COLO668 (cell line): Measurements from ENCODE around the gene ERC1.

ENCODE experiments used
- DNase-seq: peaks from one replicate; lab custom pipeline; 2025; ENCODE audit not compliant: unreplicated experiment; lab: John Stamatoyannopoulos, UW

ERC1 gene

DNA sequence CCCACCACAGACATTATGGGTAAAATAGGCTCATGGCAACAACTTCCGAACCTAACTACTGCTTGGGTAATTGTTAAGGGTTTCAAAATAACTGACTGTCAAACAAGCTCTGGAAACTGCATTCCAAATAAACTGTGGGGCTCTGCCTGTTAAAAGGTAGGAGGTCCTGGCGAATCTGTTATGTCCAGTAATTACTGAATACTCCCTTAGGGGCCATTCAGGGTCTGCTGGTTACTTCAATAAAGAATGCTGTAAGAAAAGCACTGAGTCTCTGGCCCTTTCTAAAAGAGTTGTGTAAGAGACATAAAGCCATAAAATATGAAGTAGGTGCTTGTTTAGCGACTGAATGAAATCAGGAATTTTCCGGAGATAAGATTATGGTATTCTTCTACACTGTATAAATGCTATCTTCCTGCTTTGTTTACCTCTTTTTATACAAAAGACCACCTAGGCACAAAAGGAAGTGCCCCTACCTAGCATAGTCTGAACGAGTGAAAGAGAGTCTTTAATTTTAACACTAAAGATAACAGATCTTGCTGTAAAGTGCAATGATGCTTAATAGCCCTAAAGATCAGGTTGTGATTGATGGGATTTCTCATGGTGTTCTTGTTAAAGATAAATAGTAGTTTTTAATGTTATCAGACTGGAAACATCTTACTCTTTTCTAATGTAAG is 475.6 kb downstream of the ERC1 start:
- no peak for DNase-seq

DNA sequence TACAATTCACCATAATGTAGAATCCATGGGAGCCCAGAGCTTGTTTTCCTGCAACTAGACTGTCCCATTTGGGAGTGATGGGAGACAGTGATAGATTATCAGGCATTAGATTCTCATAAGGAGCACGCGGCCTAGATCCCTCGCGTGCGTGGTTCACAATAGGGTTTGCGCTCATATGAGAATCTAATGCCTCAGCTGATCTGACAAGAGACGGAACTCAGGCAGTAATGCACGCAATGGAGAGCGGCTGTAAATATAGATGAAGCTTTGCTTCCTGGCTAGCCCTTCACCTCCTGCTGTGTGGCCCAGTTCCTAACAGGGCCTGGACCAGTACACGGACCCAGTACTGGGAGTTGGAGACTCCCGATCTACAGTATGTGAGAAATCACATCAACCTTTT is 476.7 kb downstream of the ERC1 start:
- no peak for DNase-seq

DNA sequence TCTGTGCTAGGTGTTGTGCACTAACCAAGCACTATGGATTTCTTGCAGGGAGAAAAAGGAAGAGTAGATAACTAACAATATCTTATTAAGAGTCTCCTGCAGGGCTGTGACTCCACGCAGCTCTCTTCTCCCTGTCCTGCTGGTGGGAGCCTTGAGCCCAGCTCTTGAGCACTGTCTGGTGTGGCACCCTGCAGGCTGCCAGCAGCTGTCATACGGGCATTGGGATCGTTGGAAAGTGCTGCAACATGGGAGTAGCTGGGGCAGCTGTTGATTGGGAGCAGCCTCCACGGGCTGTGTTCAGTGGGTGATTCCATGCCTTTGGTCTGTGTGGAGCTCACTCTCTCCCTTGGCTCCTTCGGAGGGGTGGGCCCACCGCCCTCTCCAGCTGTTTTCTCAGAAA is 478.0 kb downstream of the ERC1 start:
- no peak for DNase-seq

DNA sequence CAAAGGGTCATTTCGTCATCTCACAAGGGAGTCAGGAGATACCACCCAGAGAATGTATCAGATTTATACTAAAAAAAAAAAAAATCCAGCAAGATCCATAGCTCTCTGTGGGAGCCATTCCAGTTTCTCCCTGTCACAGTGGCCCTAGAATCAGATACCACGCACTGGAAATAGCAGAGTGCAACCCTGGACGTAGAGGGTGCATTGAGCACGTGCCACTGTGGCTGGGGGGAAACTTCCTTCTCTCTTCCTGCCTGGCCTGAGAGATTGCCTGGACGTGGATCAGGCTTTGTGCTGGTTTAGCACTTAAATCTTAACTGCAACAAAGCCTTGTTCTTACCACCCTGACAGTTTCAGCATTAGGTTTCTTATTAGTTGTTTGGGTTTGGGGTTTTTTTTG is 479.0 kb downstream of the ERC1 start:
- DNase-seq, result no peak

DNA sequence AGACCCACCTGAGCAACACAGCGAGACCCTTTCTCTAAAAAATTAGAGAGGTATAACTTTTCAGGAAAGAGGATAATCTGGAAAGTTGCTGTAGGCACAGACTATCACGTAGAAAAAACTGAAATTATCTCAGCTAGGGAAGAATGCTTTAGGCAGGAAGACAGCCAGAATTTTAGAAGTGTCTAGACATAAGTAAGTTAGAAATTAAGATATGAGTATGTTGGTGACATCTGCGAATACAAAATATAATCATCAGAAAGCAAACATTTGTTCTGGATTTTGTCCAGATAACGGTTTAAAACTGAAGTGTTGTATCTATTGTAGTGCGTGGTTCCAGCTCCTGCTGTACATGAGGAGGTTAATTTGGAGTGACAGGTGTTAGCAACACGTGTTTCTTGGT is 480.2 kb downstream of the ERC1 start:
- no peak for DNase-seq

DNA sequence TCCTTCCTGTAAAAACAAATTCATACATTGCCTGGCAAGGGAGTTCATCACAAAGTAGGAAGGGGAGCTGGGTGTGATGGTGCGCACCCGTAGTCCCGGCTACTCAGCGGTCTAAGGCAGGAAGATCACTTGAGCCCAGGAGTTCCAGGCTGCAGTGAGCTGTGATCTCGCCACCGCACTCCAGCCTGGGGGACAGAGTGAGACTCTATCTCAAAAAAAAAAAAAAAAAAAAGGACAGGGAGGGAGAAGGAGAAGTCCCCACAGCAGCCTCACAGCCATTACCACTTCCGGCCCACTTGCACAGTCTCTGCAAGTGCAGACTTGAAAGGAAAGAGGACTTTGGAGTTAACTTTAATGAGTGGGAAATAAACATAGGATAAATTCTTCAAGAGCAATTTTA is 482.4 kb downstream of the ERC1 start:
- no peak for DNase-seq

DNA sequence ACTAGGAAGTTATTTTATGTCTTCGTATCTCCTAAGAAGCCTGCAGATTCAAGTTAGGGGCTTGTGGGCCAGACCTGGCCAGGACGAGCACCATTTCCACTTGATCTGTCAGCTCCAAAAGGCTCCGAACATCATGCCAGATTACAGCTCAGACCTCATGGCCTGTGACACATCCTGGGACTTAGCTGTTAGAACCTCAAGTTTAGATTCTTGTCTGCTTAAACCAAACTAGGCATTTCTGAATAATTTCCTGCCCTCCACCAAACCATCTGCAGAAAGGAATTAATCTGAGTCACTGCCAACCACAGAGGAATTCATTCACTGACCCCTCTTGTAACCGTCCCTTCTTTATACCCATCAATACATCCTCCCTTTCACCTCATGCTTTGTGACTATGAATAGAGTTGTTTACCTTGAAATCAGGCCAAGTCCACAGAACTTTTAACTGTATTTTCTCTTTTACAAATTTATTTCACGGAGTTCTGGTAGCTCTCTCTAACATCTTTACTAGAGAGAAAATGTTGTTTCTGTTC is 483.1 kb downstream of the ERC1 start:
- no peak for DNase-seq

DNA sequence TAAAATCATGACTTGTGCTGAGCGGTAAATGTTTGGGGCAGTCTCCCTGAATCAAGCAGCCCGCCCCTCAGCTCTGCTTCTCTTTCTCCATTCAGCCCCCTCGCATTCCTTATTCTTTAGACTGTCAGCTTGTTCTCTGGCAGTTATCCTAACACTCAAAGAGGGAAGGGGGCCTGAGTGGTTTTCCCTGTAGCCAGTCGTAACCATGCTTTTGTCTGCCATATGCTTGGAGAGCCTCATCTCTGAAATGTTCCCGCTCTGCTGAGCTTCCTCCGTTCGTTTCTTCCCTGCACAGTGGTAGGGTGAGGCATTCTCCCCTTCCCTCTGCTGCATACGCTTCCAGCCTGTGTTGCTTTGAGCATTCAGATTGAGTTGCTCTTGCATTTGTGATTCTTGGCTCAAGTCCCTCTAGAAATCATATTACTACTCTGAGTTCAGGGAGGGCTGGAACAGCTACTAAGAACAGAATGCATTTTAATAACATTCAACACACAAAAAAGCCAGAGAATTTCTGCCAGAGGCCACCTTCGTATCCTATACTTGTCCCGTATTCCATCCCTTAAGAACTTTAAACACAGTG is 483.6 kb downstream of the ERC1 start:
- no peak for DNase-seq

DNA sequence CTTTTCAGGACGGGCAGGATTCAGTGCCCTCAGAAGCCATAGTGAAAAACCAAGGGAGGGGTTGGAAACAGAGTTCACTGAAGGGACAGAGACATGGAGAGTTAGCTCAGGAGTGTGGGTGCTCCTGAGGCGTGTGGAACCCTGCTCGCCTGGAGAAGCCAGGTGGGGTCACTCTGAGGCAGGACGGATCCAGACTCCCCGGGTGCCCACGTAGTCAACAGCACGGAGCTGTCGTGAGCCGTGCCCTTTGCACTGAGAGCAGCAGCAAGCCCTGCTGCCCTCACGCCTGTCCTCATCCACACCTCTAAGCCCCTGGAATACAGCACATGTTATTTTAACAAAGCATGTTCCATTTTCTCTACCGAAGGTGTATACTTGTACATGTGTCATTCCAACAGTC is 488.6 kb downstream of the ERC1 start:
- DNase-seq, result no peak

DNA sequence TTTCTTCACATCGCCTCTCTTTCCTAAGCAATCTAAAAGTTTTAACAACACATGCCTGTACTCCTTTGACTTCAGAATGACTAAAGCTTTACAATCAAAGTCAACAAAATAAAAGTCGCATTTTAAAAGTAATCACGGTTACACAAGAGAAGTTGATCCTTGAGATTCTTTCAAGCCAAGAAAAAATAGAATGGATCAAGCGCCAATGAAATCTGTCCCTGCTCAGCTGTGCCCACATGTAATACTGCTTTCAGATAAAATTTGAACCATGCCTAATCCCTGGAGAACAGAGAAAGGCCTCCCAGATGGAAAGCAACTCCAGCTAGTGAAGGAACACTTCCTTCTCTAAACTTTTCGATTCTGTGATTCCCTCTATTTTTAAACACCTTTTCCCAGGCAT is 490.3 kb downstream of the ERC1 start:
- no peak for DNase-seq

DNA sequence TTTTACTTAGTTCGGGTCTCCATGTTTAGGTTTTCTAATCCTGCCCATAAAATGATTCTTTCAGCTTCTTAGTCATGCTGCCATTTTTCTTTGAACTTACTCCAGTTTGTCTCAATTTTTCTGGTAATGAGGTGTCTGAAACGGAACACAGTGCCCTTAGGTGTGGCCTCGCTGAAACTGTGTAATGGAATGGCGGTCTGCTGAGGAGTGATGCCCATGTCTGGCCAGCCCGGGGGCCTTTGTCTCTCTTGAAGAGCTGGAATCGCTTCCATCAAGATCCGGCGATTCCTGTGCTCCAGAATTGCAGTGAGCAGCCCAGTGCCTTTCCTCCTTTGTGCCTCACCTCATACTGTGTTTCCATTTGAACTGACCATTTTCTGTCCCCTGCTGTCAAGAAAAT is 490.9 kb downstream of the ERC1 start:
- DNase-seq, result no peak

DNA sequence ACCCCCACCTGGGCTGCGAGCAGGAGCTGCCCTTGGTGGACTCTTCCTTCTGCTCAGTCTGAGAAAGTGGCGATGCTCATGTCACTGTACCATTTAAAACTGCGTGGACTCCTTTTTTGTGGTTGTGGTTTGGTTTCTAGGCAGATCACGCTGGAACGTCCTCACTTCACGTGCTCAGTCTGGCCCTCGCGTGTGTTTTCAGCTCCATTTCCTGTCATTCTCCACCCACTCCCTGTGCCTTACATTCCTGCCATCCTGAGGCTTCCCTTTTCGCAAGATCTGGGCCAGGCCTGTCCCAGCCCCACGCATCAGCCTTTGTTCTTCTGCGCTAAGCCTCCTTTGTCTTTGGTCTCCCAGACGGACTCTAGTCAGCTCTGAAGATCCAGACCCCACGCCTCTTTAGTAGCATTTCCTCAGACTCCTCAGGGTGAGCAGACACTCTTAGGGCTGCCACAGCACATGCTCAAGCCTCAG is 497.9 kb downstream of the ERC1 start:
- DNase-seq, result no peak

DNA sequence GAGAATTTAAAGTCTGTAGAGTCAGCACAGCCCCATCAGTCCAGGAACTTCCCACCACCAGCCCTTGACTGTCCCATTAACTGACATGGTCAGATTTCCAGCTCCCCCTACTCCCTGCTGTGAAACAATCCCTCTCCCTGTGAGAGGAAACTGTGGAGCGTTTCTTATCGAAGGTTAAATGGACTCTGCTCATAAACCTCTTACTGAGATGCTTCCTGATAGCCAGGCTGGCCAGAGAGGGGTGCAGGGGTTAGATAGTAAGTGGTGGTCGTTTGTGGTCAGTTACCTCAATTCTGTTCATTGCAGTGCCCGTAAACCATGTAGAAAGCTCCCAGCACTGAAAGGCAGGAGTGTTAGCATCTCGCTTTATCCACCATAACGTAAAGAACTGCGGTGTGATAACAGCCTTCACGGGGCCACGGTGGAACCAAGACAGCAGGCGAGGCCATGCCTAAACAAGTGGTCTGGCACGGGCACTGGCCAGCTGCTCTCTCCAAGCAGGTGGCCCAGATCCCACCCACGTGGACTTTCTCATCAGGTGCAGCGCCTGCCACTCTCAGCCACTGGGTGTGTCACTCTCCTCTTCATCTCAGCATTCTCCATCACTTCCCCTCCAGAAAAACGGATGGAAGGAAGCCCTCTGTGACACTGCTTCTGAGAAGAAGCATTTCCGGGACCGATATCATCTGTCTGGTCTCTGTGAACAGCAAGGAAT is 501.1 kb downstream of the ERC1 start:
- no peak for DNase-seq

DNA sequence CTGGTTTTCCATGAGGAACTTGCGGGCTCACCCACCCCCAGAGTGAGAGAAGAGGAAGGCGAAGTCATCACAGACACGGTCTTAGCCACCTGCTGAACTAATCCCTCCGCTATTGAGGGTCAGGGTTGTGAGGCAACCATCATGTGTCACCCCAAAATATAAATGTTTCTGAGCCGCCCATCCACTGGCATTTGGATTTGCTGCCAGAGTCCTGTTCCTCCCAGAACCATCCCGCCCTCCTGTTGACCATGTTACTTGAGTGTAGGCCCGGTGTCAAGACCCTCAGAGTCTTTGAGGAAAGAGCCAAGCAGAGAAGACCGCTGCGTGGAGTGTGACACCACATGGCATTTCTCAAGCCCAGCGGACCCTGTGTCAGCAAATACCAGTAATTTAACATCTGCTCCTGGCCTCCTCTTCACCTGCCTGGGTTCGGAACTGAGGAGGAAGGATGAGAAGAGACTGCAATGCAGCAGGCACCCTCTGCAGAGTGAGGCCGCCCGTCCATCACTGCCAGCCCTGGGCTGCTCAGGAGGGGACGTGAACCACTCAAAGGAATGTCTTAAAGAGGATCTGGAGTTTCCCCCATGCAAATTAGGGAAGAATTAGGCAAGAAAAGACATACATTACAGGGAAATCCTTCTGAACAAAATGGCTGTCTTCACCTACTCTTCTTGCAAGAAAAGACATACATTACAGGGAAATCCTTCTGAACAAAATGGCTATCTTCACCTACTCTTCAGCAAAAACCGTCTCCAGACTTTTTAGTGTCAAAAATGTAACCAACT is 502.9 kb downstream of the ERC1 start:
- DNase-seq, result no peak

DNA sequence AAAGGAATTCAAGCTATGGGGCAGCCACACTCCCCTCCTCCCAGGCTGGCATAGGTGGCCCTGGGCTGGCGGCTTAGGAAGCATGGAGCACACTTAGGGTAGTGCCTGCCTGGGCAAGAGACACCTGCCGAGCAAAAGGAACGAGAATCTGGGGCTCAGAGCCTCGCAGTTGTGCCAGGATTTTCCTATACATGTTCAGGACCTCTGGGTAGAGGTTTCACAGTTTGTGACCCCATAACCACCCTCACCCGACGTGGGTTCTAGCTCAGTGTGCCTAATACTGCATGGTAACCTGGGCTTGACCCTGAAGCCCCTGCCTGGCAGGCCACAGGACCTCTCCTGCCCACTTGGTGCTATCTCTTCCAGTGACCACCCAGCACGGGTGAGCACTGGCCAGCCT is 503.8 kb downstream of the ERC1 start:
- DNase-seq, result no peak

DNA sequence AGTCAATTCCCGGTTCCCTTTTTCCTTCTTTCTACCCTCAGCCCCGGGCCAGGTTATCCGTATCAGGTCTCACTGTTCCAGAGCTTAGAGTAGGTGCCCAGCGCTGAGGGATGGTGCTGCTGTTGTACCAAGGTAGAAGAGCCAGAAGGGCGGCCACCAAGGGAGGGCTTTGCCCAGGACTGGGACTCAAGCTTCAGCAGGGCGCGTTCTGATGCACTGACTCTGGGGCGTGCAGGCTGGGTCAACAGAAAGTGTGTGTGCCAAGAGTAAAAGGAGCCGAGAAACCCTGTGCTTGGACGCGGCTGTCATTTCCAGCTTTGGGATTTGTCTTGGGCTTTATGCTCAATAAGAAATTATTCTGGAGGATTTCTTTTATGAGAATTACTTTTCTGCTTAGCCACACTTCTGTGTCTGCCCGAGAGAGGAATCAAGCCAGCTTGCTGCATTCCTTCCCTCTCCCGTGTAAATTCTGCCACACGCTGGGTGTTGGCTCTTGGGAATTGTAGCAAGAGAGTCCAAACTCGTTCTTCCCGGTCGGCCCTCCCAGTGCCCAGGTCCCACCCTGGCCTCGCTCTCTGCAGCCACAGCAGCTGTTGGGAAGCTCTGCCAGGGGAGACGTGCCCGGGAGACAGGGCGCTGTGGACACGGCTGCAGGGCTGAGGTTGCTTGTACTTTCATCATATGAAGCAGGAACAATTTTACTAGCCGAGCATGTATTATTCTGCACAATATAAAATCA is 505.3 kb downstream of the ERC1 start:
- no peak for DNase-seq

DNA sequence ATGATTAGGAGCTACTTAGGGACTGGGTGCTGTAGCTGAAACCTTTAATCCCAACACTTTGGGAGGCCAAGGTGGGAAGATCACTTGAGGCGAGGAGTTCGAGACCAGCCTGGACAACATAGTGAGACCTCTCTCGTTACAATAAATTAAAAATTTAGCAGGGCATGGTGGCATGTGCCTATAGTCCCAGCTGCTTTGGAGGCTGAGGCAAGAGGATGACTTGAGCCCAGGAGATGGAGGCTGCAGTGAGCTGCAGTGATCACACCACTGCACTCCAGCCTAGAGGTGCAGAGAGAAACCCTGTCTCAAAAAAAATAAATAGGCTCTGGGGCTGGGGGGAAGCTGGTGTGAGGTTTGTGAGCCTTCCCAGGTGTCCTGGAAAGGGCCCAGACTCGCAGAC is 506.1 kb downstream of the ERC1 start:
- no peak for DNase-seq

DNA sequence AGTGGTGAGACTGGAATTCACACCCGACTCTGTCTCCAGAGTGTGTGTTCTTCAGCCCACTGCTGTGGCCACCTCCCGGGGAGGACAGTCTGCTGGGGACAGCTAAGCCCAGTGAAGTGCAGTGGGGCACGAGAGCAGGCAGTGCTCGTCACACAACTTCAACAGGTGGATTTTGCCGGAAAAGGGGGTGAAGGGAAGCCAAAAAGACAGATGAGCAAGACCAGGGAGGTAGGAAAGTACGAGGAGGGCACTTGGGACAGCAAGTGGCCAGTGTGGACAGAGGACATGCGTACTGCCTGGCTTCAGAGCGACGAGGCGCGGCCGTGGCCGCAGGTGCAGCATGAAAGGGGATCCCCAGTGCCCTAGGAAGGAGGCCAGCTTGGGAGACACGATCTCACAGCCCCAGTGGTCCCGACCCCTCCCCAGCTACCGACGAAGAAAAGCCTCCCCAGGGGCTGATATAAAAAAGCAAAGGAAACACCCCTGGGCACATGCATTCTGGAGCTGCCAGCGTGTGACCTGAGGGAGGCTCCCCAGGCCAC is 507.2 kb downstream of the ERC1 start:
- DNase-seq, result no peak

DNA sequence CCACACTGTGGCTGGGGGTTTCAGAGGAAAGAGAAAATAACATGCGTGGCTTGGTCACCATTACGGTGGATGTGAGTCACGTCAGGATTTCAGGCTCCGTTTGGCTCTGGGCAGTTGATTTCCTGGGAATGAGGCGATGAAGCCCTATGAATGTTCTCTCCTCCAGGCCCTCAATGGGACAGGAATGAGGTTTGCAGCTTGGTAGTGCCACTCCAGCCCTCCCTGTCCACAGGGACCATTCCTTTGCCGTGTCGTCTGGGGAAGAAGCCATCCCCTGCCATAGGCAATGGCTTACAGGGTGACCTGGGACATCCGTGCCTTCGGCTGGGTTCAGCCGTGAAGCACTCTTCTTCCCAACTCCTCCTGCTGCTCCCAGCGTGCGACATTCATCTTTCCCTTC is 508.3 kb downstream of the ERC1 start:
- DNase-seq, result no peak

DNA sequence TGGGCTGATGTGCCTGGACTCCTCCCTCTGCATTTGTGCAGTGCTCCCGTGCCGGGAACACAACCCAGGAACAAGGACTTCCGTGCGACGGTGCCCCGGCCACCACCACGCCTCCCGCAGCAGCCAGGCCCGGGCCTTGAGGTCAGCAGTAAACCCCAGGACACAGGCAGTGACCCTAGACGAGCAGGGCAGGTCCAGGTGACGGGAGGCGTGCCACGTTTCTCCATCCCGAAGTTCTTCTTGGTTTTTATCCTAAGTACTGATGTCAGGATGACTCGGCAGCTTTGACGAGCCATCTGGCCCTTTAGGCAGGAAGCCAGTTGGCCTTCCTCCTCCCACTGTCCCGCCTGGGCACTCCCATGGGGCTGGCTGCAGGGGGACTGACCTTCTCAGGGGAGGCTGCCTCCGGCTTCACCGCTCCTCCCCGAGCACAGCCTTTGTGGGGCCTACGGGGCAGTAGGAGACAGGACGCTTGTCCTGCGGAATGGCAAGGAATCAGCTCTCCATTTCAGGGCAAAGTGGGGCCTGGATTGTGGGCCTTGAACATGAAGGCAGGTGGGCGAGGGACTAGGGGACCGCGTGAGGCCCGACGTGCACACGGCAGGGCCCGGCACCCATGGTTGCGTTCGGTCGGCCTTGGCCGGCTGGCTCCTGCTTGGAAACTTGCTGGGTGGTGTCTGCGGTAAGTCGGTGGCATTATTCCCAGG is 509.2 kb downstream of the ERC1 start:
- no peak for DNase-seq
